Esophagus squamous epithelium (tissue), 4 donors: ENCODE measurements around the gene ATRN.

Experiments used
- CTCF ChIP-seq, 6 experiments: fragments of 450-650 bp in 4 of 6; fragments of 200-600 bp in 2 of 6; sonication (generic) in 2 of 6; IDR thresholded peaks; one replicate each; pipeline ENCODE4 v1.5.1; 2016 to 2019; ENCODE audit warnings: antibody characterized with exemption in 6 of 6, mild to moderate bottlenecking in 4 of 6, moderate library complexity in 4 of 6
- POLR2A ChIP-seq, 4 donors: fragments of 450-650 bp; IDR thresholded peaks; one replicate each; pipeline ENCODE4 v1.6.1; 2017; ENCODE audit warnings: antibody characterized with exemption in 4 of 4, mild to moderate bottlenecking in 4 of 4, moderate library complexity in 3 of 4

GRCh38 chr20:3471397-3472021 lies 691 bp downstream of the ATRN start:
- TF ChIP-seq CTCF (IDR thresholded peaks at IDR 0.05) (no peak), POLR2A (IDR thresholded peaks at IDR 0.05) (no peak)
